CD4-positive, alpha-beta memory T cell (primary cell): ENCODE measurements around the gene CCDC194. TPM values are rescaled to one million over a fixed set of nuclear protein-coding genes. Genes with fewer than 3 reads are reported as not detected.
A peak's percentile ranks its signal among the peaks of the same experiment; 100 is the strongest.

Experiments
- CTCF ChIA-PET: fragments of 350-600 bp; sonication (Branson Sonifier 250); formaldehyde crosslinking; loops from one replicate; lab custom pipeline; 2021; ENCODE audit warnings: inconsistent platforms; ENCODE audit not compliant: partially characterized antibody; lab: Charles Lee
- POLR2A ChIA-PET: fragments of 350-600 bp; sonication (Branson Sonifier 250); formaldehyde crosslinking; loops from one replicate; lab custom pipeline; 2021; ENCODE audit not compliant: partially characterized antibody; lab: Charles Lee
- DNase-seq, 5 donors: peaks; one replicate each; pipeline versions ENCODE4 v3.0.0 to v3.0.0-alpha.2; 2020 to 2022; ENCODE audit warnings: mixed read lengths in 1 of 5
- H3K27ac ChIP-seq: one replicate; pipeline ENCODE4 v1.7.0; 2013; ENCODE audit warnings: low read depth, low read length
- H3K27me3 ChIP-seq: 2 replicates; pipeline ENCODE4 v1.7.0; 2013; ENCODE audit warnings: mild to moderate bottlenecking, low read length, moderate library complexity; ENCODE audit not compliant: insufficient read depth
- H3K36me3 ChIP-seq: 2 replicates; pipeline ENCODE4 v1.7.0; 2013; ENCODE audit warnings: mild to moderate bottlenecking, low read length, moderate library complexity; ENCODE audit not compliant: insufficient read depth
- H3K4me1 ChIP-seq: 2 replicates; pipeline ENCODE4 v1.7.0; 2013; ENCODE audit warnings: mild to moderate bottlenecking, low read length, moderate library complexity; ENCODE audit not compliant: insufficient read depth
- H3K4me3 ChIP-seq, 2 donors: one replicate each; pipeline ENCODE4 v1.7.0; 2013; ENCODE audit warnings: low read length in 2 of 2, mild to moderate bottlenecking in 1 of 2
- H3K9me3 ChIP-seq, 2 donors: one replicate each; pipeline ENCODE4 v1.7.0; 2013; ENCODE audit warnings: low read length in 2 of 2, control low read depth in 1 of 2; ENCODE audit not compliant: control insufficient read depth in 1 of 2
- H3K27ac Mint-ChIP-seq, 7 donors: one replicate each; pipeline ENCODE4 v1.8.0; 2020 to 2021; ENCODE audit warnings: mixed read lengths in 7 of 7, mild to moderate bottlenecking in 6 of 7, inconsistent platforms in 3 of 7, moderate library complexity in 3 of 7
- H3K27me3 Mint-ChIP-seq, 2 donors: one replicate each; pipeline ENCODE4 v1.8.0; 2020 to 2021; ENCODE audit warnings: mixed read lengths in 2 of 2
- H3K36me3 Mint-ChIP-seq, 2 donors: one replicate each; pipeline ENCODE4 v1.8.0; 2020 to 2021; ENCODE audit warnings: mixed read lengths in 2 of 2, inconsistent platforms in 1 of 2, mild to moderate bottlenecking in 1 of 2
- H3K4me1 Mint-ChIP-seq, 4 donors: one replicate each; pipeline ENCODE4 v1.8.0; 2020 to 2021; ENCODE audit warnings: mixed read lengths in 4 of 4, mild to moderate bottlenecking in 1 of 4
- H3K4me3 Mint-ChIP-seq, 8 donors: one replicate each; pipeline ENCODE4 v1.8.0; 2020 to 2021; ENCODE audit warnings: mixed read lengths in 8 of 8, mild to moderate bottlenecking in 7 of 8, moderate library complexity in 6 of 8, inconsistent platforms in 3 of 8
- H3K9me3 Mint-ChIP-seq, 8 donors: one replicate each; pipeline ENCODE4 v1.8.0; 2020 to 2021; ENCODE audit warnings: mixed read lengths in 8 of 8, mild to moderate bottlenecking in 5 of 8, inconsistent platforms in 3 of 8, moderate library complexity in 1 of 8
- intact Hi-C: fragments of 100-400 bp; cut with micrococcal nuclease; formaldehyde crosslinking; loops from one replicate; pipeline ENCODE4 v1.15.1; 2023
- polyA plus RNA-seq, 2 donors: library from polyadenylated mRNA; unstranded; fragments of 300-500 nt; fragmentation: Illumina TruSeq; gene quantifications; one replicate each; pipeline ENCODE4 v1.2.3, GENCODE V29; 2021
- total RNA-seq, 2 experiments: library from RNA; stranded (reverse); gene quantifications; one replicate each; pipeline ENCODE4 v1.2.3, GENCODE V29; 2021

The CCDC194 gene
- total and polyA plus RNA-seq, 4 experiments from 2014 or later = 2.5 to 3.3 TPM; not detected in 2

GRCh38 chr19:17357724-17358123 lies 36.3 kb downstream of the CCDC194 start:
- no peaks in the 10 kb centered on the region for H3K36me3 ChIP-seq
- Mint-ChIP-seq H3K4me1 (no peaks in the 10 kb centered on the region), H3K4me3 (no peak overlapping the region), H3K9me3 (peaks cover 0 to 2% (median 0%) of the 10 kb centered on the region in 8 donors), H3K27ac (no peak overlapping the region), H3K27me3 (peaks cover 0 to 5% of the 10 kb centered on the region in 2 donors), H3K36me3 (no peaks in the 10 kb centered on the region)
- H3K9me3 ChIP-seq = no peaks in the 10 kb centered on the region
- no peak overlapping the region for H3K27ac ChIP-seq
- no peak overlapping the region for H3K4me3 ChIP-seq
- no peaks in the 10 kb centered on the region for H3K27me3 ChIP-seq
- ChIA-PET POLR2A (no interaction called here), CTCF (interaction anchor here (2.5 kb wide), 1 partner anchor 12 kb away, joined by 8 read pairs; no protein-coding TSS in a partner anchor)
- no peak for DNase-seq
- no peaks in the 10 kb centered on the region for H3K4me1 ChIP-seq
- intact Hi-C loops = no loop called here

- DNase-seq = no peak
- Mint-ChIP-seq H3K4me3 (no peak overlapping the region), H3K9me3 (peaks cover 0 to 2% (median 0%) of the 10 kb centered on the region in 8 donors), H3K27ac (no peak overlapping the region), H3K4me1 (no peaks in the 10 kb centered on the region), H3K27me3 (peaks cover 0 to 6% of the 10 kb centered on the region in 2 donors), H3K36me3 (no peaks in the 10 kb centered on the region)
- no peak overlapping the region for H3K27ac ChIP-seq
- POLR2A ChIA-PET = no interaction called here
- CTCF ChIA-PET = interaction anchor here (2.5 kb wide), 1 partner anchor 12 kb away, joined by 8 read pairs; no protein-coding TSS in a partner anchor
- H3K27me3 ChIP-seq = no peaks in the 10 kb centered on the region
- intact Hi-C loops = no loop called here
- no peak overlapping the region for H3K4me3 ChIP-seq
- H3K9me3 ChIP-seq = no peaks in the 10 kb centered on the region
- no peaks in the 10 kb centered on the region for H3K36me3 ChIP-seq
- no peaks in the 10 kb centered on the region for H3K4me1 ChIP-seq
Measured at GRCh38 chr19:17357078-17357666, 36.8 kb downstream of the CCDC194 start.

DNA sequence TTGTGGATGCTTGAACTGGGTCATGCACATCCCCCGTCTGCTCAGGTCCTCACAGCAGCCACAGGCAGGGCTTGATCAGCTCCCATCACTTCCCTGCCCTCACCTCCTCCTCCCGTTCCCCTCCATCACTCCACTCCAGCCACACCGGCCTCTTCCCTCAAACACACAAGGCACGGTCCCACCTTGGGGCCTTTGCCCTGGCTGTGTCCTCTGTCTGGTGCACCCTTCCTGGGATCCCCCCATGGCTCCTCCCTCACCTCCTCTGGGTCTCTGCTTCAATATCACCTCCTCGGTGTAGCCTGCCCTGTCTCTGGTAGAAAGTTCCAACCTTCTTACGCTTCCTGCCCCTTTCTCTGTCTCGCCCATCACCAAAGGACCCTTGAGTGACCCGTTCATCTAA lies 40.6 kb downstream of the CCDC194 start:
- peaks cover 0 to 5% (median 1%) of the 10 kb centered on the region in 4 donors for H3K4me1 Mint-ChIP-seq

GRCh38 chr19:17352608-17353280 lies 41.3 kb downstream of the CCDC194 start:
- no peak overlapping the region for H3K27ac ChIP-seq
- no peaks in the 10 kb centered on the region for H3K27me3 ChIP-seq
- H3K36me3 ChIP-seq = no peaks in the 10 kb centered on the region
- H3K9me3 ChIP-seq = no peaks in the 10 kb centered on the region
- Mint-ChIP-seq H3K9me3 (peaks cover 0 to 2% (median 0%) of the 10 kb centered on the region in 8 donors), H3K36me3 (no peaks in the 10 kb centered on the region), H3K4me1 (peaks cover 0 to 5% (median 1%) of the 10 kb centered on the region in 4 donors), H3K4me3 (no peak overlapping the region), H3K27ac (no peak overlapping the region), H3K27me3 (peaks cover 10 to 19% of the 10 kb centered on the region in 2 donors)
- no peak overlapping the region for H3K4me3 ChIP-seq
- POLR2A ChIA-PET = no interaction called here
- CTCF ChIA-PET = no interaction called here
- intact Hi-C loops = no loop called here
- DNase-seq = no peak
- no peaks in the 10 kb centered on the region for H3K4me1 ChIP-seq

More for the DNA sequence above, 40.6 kb downstream of the CCDC194 start:
- no peak overlapping the region for H3K4me3 Mint-ChIP-seq
- H3K9me3 Mint-ChIP-seq = peaks cover 0 to 2% (median 0%) of the 10 kb centered on the region in 8 donors
- Histone ChIP-seq H3K36me3 (no peaks in the 10 kb centered on the region), H3K27me3 (no peaks in the 10 kb centered on the region), H3K27ac (no peak overlapping the region), H3K4me1 (no peaks in the 10 kb centered on the region), H3K9me3 (no peaks in the 10 kb centered on the region), H3K4me3 (no peak overlapping the region)
- ChIA-PET POLR2A (no interaction called here), CTCF (no interaction called here)
- peak overlapping the region in 1 of 7 donors; percentile 15 for H3K27ac Mint-ChIP-seq
- peaks cover 7 to 17% of the 10 kb centered on the region in 2 donors for H3K27me3 Mint-ChIP-seq
- intact Hi-C loops = no loop called here
- no peak for DNase-seq
- no peaks in the 10 kb centered on the region for H3K36me3 Mint-ChIP-seq

DNA sequence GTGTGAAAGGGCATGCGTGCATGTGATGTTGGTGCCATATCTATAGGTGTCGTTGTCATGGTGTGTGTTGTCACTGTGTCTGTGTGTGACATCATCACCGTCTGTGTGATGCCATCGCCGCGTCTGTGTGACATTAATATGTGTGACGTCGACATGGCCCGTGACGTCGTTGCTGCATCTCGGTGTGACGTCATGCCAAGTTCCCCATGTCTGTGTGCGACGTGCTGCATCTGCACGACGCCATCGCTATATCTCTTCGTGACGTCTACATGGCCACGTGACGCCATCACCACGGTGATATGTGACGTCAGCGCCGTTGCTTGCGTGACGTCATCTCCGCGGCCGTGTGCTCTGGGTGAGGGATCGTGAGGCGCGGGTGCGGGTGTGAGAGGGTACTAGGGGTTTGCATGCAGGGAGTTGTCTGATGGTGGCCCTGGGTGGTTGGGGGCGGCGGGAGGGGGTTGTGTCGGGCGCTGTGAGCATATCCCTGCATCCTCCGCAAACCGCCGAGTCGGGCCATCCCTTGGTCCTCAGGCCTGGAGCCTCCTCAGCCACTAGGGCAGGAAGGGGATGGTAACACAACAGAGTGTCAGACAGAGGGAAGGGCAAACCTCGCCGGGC lies 42.1 kb downstream of the CCDC194 start:
- ChIA-PET CTCF (no interaction called here), POLR2A (no interaction called here)
- no peaks in the 10 kb centered on the region for H3K27me3 ChIP-seq
- Mint-ChIP-seq H3K36me3 (no peaks in the 10 kb centered on the region), H3K9me3 (peaks cover 0 to 2% (median 0%) of the 10 kb centered on the region in 8 donors), H3K27me3 (peaks cover 10 to 22% of the 10 kb centered on the region in 2 donors), H3K4me1 (peaks cover 0 to 5% (median 1%) of the 10 kb centered on the region in 4 donors), H3K4me3 (no peak overlapping the region), H3K27ac (no peak overlapping the region)
- DNase-seq = no peak
- H3K9me3 ChIP-seq = no peaks in the 10 kb centered on the region
- no peaks in the 10 kb centered on the region for H3K4me1 ChIP-seq
- H3K27ac ChIP-seq = no peak overlapping the region
- H3K36me3 ChIP-seq = no peaks in the 10 kb centered on the region
- intact Hi-C loops = no loop called here
- H3K4me3 ChIP-seq = no peak overlapping the region

- H3K9me3 Mint-ChIP-seq = no peaks in the 10 kb centered on the region
- POLR2A ChIA-PET = no interaction called here
- no peak overlapping the region for H3K27ac Mint-ChIP-seq
- no peak overlapping the region for H3K4me3 Mint-ChIP-seq
- Histone ChIP-seq H3K27me3 (no peaks in the 10 kb centered on the region), H3K4me1 (no peaks in the 10 kb centered on the region), H3K27ac (no peak overlapping the region), H3K4me3 (no peak overlapping the region), H3K9me3 (no peaks in the 10 kb centered on the region), H3K36me3 (no peaks in the 10 kb centered on the region)
- H3K36me3 Mint-ChIP-seq = no peaks in the 10 kb centered on the region
- CTCF ChIA-PET = interaction anchor here (0.8 to 2.1 kb wide), 2 partner anchors 15 to 37 kb away, joined by 3 to 8 read pairs; no protein-coding TSS in a partner anchor
- peaks cover 10 to 22% of the 10 kb centered on the region in 2 donors for H3K27me3 Mint-ChIP-seq
- peaks cover 5 to 11% (median 7%) of the 10 kb centered on the region in 4 donors for H3K4me1 Mint-ChIP-seq
- intact Hi-C loops = no loop called here
- no peak for DNase-seq
Measured at GRCh38 chr19:17348700-17349099, 45.3 kb downstream of the CCDC194 start.

DNA sequence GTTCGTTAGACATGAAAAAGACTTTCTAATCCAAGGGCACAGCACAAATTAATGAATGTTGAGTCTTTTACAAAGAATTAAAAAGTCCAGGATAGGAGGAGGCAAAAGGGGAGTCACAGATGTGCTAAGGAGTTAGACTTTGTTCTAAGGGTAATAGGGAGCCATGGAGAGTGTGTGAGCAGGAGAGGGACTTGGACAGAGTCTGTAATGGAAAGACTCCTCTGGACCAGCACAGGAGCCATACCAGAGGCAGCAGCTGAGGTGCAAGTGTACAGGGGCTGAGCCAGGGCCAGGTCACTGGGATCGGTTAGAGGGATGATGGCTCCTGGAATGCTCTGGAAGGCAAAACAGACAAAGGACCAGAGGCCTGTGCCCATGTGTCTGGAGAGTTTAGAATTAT lies 46.1 kb downstream of the CCDC194 start:
- ChIA-PET CTCF (interaction anchor here (1.2 to 4.0 kb wide), 5 partner anchors 13 to 117 kb away, joined by 4 to 24 read pairs (median 11); partner anchors contain the start of gene ANO8), POLR2A (no interaction called here)
- no peaks in the 10 kb centered on the region for H3K36me3 Mint-ChIP-seq
- no peaks in the 10 kb centered on the region for H3K4me1 ChIP-seq
- H3K27me3 Mint-ChIP-seq = peaks cover 10 to 17% of the 10 kb centered on the region in 2 donors
- H3K4me1 Mint-ChIP-seq = peaks cover 5 to 11% (median 7%) of the 10 kb centered on the region in 4 donors
- H3K4me3 ChIP-seq = no peak overlapping the region
- no peak for DNase-seq
- no peak overlapping the region for H3K27ac Mint-ChIP-seq
- H3K9me3 Mint-ChIP-seq = no peaks in the 10 kb centered on the region
- no peaks in the 10 kb centered on the region for H3K36me3 ChIP-seq
- intact Hi-C loops = no loop called here
- H3K9me3 ChIP-seq = no peaks in the 10 kb centered on the region
- no peak overlapping the region for H3K4me3 Mint-ChIP-seq
- H3K27ac ChIP-seq = no peak overlapping the region
- H3K27me3 ChIP-seq = no peaks in the 10 kb centered on the region
